PC-3 (cell line): ENCODE results near the gene NR1I3. TPM values are rescaled to one million over a fixed set of nuclear protein-coding genes. Genes with fewer than 3 reads are reported as not detected.

Source experiments
- ATAC-seq: fragments of 200-7000 bp; cut with Tn5 transposase; 2 replicates; pipeline ENCODE4 v1.9.1; 2020; ENCODE audit warnings: mild to moderate bottlenecking, moderate library complexity
- BruUV-seq: library from RNA; stranded (reverse); fragments of 400-500 nt; replicated peaks from 2 replicates; lab custom pipeline; 2021; lab: Mats Ljungman, UMichigan
- CTCF ChIA-PET: fragments of 300-600 bp; sonication (Branson Sonifier 250); formaldehyde crosslinking; loops from one replicate; lab custom pipeline; 2022; ENCODE audit warnings: antibody characterized with exemption; lab: Charles Lee
- POLR2A ChIA-PET: fragments of 300-600 bp; sonication (Branson Sonifier 250); formaldehyde crosslinking; loops from one replicate; lab custom pipeline; 2022; ENCODE audit warnings: antibody characterized with exemption; ENCODE audit not compliant: unreplicated experiment; lab: Charles Lee
- DNase-seq: peaks from one replicate; pipeline ENCODE4 v3.0.0-alpha.2; 2015
- H2AFZ ChIP-seq: fragments of 300-600 bp; sonication (generic); 2 replicates; pipeline ENCODE4 v1.6.0; 2016; ENCODE audit warnings: antibody characterized with exemption, low read length
- H3F3A ChIP-seq: fragments of 300-600 bp; sonication (generic); one replicate; pipeline ENCODE4 v1.6.0; 2017; ENCODE audit warnings: antibody characterized with exemption, low read length, control low read depth, mild to moderate bottlenecking; ENCODE audit not compliant: unreplicated experiment
- H3K27ac ChIP-seq: fragments of 300-600 bp; sonication (generic); 2 replicates; pipeline ENCODE4 v1.5.1; 2016; ENCODE audit warnings: mild to moderate bottlenecking, low read length
- H3K27me3 ChIP-seq: fragments of 300-600 bp; sonication (generic); 2 replicates; pipeline ENCODE4 v1.6.1; 2016; ENCODE audit warnings: low read length, mixed read lengths
- H3K36me3 ChIP-seq: fragments of 300-600 bp; sonication (generic); 2 replicates; pipeline ENCODE4 v1.6.1; 2016; ENCODE audit warnings: low read depth, mixed run types, low read length, mixed read lengths
- H3K4me1 ChIP-seq: fragments of 300-600 bp; sonication (generic); 2 replicates; pipeline ENCODE4 v1.5.1; 2016; ENCODE audit warnings: low read length; ENCODE audit not compliant: insufficient read depth
- H3K4me2 ChIP-seq: fragments of 300-600 bp; sonication (generic); 2 replicates; pipeline ENCODE4 v1.6.0; 2016; ENCODE audit warnings: low read length
- H3K4me3 ChIP-seq: fragments of 300-600 bp; sonication (generic); 2 replicates; pipeline ENCODE4 v1.5.1; 2016; ENCODE audit warnings: mild to moderate bottlenecking, low read length, mixed read lengths
- H3K79me2 ChIP-seq: fragments of 300-600 bp; sonication (generic); 2 replicates; pipeline ENCODE4 v1.6.1; 2017; ENCODE audit warnings: low read length, mixed read lengths
- H3K9ac ChIP-seq: fragments of 300-600 bp; sonication (generic); 2 replicates; pipeline ENCODE4 v1.6.0; 2016; ENCODE audit warnings: mild to moderate bottlenecking, low read length
- H3K9me2 ChIP-seq: fragments of 300-600 bp; sonication (generic); replicated peaks from 2 replicates; pipeline ENCODE4 v1.6.1; 2016; ENCODE audit warnings: mixed run types, low read length, mixed read lengths
- H3K9me3 ChIP-seq: fragments of 300-600 bp; sonication (generic); 2 replicates; pipeline ENCODE4 v1.6.1; 2016; ENCODE audit warnings: low read length, mixed read lengths
- H4K20me1 ChIP-seq: fragments of 300-600 bp; sonication (generic); 2 replicates; pipeline ENCODE4 v1.6.1; 2016; ENCODE audit warnings: low read length, mixed read lengths
- EZH2 ChIP-seq: fragments of 300-600 bp; sonication (generic); IDR thresholded peaks from one replicate; pipeline ENCODE4 v1.6.1; 2017; ENCODE audit warnings: antibody characterized with exemption, mild to moderate bottlenecking, low read length; ENCODE audit not compliant: unreplicated experiment
- EZH2phosphoT487 ChIP-seq: fragments of 300-600 bp; sonication (generic); IDR thresholded peaks from 2 replicates; pipeline ENCODE4 v1.6.1; 2018; ENCODE audit warnings: mild to moderate bottlenecking, antibody characterized with exemption, low read length, borderline replicate concordance
- intact Hi-C: fragments of 100-400 bp; cut with micrococcal nuclease; formaldehyde crosslinking; loops from 2 replicates; pipeline ENCODE4 v1.9.0; 2023
- total RNA-seq: library from RNA; depleted of rRNA; stranded (reverse); fragments of >200 nt; gene quantifications from 2 replicates; pipeline ENCODE4 v1.2.3, GENCODE V29; 2014
- TF ChIP-seq, protein P1 (sequence below): fragments of 300-600 bp; sonication (generic); conservative IDR thresholded peaks from 2 replicates; pipeline ENCODE4 v1.5.1; 2017; ENCODE audit warnings: antibody characterized with exemption, low read depth, mild to moderate bottlenecking, low read length

Gene NR1I3
- total RNA-seq, 1 experiment from 2014 or later = not detected

DNA sequence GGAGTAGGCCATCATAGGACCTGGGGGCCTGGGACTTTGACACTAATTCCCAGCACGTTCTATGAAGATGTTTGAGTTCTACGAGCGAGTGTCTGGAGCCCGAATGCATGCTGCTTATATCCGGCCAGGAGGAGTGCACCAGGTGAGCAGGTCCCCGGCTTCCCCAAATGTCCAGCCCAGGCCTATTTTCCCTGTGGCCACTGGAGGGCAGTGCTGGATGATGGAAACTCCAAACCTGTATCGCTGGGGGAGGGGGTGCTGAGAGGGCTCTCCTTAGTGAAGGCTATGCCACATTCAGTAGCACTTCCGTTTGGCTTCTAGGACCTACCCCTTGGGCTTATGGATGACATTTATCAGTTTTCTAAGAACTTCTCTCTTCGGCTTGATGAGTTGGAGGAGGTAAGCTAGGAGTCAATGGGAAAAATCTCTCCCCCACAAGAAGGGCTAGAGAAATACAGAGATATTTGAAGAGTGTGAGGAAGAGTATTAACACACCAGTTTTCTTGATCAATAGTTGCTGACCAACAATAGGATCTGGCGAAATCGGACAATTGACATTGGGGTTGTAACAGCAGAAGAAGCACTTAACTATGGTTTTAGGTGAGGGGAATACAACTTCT, 28.1 kb downstream of the NR1I3 start:
- peak; percentile 96 for ATAC-seq
- H3K27me3 ChIP-seq = no peaks in the 10 kb centered on the region
- peaks cover 3% of the 10 kb centered on the region for H3F3A ChIP-seq
- 0 out of 2 replicates have a peak overlapping the region, but pooled peaks have one; percentile 20 for H2AFZ ChIP-seq
- peaks cover 4% of the 10 kb centered on the region; the same call in 1 of the 2 replicates for H3K79me2 ChIP-seq
- intact Hi-C loops = loop anchor here (1.0 to 5.0 kb wide), 2 partner anchors 15 to 162 kb away; no protein-coding TSS in a partner anchor
- BruUV-seq = TSS peak; percentile 4
- H3K36me3 ChIP-seq = peaks cover 68% of the 10 kb centered on the region
- H3K4me2 ChIP-seq = no peak overlapping the region
- H3K27ac ChIP-seq = no peak overlapping the region
- no peaks in the 10 kb centered on the region for H4K20me1 ChIP-seq
- DNase-seq = peak; percentile 92
- no peak for TF ChIP-seq EZH2
- TF ChIP-seq, protein P1, sequence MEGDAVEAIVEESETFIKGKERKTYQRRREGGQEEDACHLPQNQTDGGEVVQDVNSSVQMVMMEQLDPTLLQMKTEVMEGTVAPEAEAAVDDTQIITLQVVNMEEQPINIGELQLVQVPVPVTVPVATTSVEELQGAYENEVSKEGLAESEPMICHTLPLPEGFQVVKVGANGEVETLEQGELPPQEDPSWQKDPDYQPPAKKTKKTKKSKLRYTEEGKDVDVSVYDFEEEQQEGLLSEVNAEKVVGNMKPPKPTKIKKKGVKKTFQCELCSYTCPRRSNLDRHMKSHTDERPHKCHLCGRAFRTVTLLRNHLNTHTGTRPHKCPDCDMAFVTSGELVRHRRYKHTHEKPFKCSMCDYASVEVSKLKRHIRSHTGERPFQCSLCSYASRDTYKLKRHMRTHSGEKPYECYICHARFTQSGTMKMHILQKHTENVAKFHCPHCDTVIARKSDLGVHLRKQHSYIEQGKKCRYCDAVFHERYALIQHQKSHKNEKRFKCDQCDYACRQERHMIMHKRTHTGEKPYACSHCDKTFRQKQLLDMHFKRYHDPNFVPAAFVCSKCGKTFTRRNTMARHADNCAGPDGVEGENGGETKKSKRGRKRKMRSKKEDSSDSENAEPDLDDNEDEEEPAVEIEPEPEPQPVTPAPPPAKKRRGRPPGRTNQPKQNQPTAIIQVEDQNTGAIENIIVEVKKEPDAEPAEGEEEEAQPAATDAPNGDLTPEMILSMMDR = peak; percentile 98
- no peaks in the 10 kb centered on the region for H3K9me2 ChIP-seq
- no peaks in the 10 kb centered on the region for H3K9me3 ChIP-seq
- no peaks in the 10 kb centered on the region for H3K4me1 ChIP-seq
- CTCF ChIA-PET = no interaction called here
- H3K9ac ChIP-seq = no peak overlapping the region
- no peak overlapping the region for H3K4me3 ChIP-seq
- POLR2A ChIA-PET = no interaction called here

DNA sequence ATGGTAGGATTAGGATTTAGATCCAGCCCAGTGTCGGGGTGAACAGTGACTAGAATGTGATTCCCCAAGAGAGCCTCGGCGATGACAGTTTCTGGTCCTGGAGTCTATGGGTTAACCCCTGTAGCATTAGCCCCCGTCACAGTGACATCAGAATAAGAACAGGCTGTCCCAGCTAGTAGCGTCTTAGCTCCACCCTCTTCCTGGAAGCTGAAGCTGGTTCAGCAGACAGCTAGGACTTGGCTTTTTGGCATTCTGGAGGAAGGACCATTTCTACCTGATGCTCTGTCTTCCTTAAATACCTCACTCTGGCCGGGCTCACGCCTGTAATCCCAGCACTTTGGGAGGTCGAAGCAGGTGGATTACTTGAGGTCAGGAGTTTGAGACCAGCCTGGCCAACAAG, 30.8 kb downstream of the NR1I3 start:
- Histone ChIP-seq H3K4me2 (no peak overlapping the region), H2AFZ (no peak overlapping the region), H3K27ac (no peak overlapping the region), H3K27me3 (no peaks in the 10 kb centered on the region), H3K9me2 (no peaks in the 10 kb centered on the region), H3K4me3 (no peak overlapping the region), H4K20me1 (no peaks in the 10 kb centered on the region), H3K4me1 (peaks cover 7% of the 10 kb centered on the region; the same call in 1 of the 2 replicates), H3K36me3 (peaks cover 54% of the 10 kb centered on the region), H3K9me3 (no peaks in the 10 kb centered on the region), H3K9ac (no peak overlapping the region), H3F3A (peaks cover 3% of the 10 kb centered on the region), H3K79me2 (peaks cover 29% of the 10 kb centered on the region)
- TF ChIP-seq, protein P1 = no peak
- no peak for TF ChIP-seq EZH2phosphoT487
- TF ChIP-seq EZH2 = no peak
- CTCF ChIA-PET = interaction anchor here (1.5 kb wide), 1 partner anchor 10 kb away, joined by 3 read pairs; no protein-coding TSS in a partner anchor
- DNase-seq (no peak), ATAC-seq (no peak)
- POLR2A ChIA-PET = no interaction called here
- intact Hi-C loops = loop anchor here (5.0 kb wide), 1 partner anchor 165 kb away; no protein-coding TSS in a partner anchor
- no TSS peak for BruUV-seq
